Measurements from ENCODE around the gene ATOH8.
A peak's percentile ranks its signal among the peaks of the same experiment; 100 is the strongest.

Gene ATOH8

GRCh38 chr2:85823951-85824350 lies 70.2 kb downstream of the ATOH8 start:
- H3K27me3 ChIP-seq (ENCODE audit: insufficient read depth, poor library complexity, severe bottlenecking), result no peaks in the 10 kb centered on the region
- TF ChIP-seq GABPA (IDR thresholded peaks at IDR 0.05; ENCODE audit: low read depth) (no peak), CTCF (IDR thresholded peaks at IDR 0.05; ENCODE audit: insufficient read depth, low read length) (no peak), POLR2AphosphoS5 (IDR thresholded peaks at IDR 0.05; ENCODE audit: low read depth) (no peak), SPI1 (IDR thresholded peaks at IDR 0.05; ENCODE audit: borderline replicate concordance, low read depth) (no peak)
- TF ChIP-seq, protein P1, sequence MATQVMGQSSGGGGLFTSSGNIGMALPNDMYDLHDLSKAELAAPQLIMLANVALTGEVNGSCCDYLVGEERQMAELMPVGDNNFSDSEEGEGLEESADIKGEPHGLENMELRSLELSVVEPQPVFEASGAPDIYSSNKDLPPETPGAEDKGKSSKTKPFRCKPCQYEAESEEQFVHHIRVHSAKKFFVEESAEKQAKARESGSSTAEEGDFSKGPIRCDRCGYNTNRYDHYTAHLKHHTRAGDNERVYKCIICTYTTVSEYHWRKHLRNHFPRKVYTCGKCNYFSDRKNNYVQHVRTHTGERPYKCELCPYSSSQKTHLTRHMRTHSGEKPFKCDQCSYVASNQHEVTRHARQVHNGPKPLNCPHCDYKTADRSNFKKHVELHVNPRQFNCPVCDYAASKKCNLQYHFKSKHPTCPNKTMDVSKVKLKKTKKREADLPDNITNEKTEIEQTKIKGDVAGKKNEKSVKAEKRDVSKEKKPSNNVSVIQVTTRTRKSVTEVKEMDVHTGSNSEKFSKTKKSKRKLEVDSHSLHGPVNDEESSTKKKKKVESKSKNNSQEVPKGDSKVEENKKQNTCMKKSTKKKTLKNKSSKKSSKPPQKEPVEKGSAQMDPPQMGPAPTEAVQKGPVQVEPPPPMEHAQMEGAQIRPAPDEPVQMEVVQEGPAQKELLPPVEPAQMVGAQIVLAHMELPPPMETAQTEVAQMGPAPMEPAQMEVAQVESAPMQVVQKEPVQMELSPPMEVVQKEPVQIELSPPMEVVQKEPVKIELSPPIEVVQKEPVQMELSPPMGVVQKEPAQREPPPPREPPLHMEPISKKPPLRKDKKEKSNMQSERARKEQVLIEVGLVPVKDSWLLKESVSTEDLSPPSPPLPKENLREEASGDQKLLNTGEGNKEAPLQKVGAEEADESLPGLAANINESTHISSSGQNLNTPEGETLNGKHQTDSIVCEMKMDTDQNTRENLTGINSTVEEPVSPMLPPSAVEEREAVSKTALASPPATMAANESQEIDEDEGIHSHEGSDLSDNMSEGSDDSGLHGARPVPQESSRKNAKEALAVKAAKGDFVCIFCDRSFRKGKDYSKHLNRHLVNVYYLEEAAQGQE (IDR thresholded peaks at IDR 0.05; ENCODE audit: insufficient replicate concordance, low read depth), result no peak
- no peak overlapping the region for H3K27ac ChIP-seq (replicated peaks)
- DNase-seq (ENCODE audit: low read depth in 1 of 2, low spot score in 1 of 2), result no peak
- H3K4me3 ChIP-seq (replicated peaks; ENCODE audit: insufficient read depth, low read length), result no peak overlapping the region

DNA sequence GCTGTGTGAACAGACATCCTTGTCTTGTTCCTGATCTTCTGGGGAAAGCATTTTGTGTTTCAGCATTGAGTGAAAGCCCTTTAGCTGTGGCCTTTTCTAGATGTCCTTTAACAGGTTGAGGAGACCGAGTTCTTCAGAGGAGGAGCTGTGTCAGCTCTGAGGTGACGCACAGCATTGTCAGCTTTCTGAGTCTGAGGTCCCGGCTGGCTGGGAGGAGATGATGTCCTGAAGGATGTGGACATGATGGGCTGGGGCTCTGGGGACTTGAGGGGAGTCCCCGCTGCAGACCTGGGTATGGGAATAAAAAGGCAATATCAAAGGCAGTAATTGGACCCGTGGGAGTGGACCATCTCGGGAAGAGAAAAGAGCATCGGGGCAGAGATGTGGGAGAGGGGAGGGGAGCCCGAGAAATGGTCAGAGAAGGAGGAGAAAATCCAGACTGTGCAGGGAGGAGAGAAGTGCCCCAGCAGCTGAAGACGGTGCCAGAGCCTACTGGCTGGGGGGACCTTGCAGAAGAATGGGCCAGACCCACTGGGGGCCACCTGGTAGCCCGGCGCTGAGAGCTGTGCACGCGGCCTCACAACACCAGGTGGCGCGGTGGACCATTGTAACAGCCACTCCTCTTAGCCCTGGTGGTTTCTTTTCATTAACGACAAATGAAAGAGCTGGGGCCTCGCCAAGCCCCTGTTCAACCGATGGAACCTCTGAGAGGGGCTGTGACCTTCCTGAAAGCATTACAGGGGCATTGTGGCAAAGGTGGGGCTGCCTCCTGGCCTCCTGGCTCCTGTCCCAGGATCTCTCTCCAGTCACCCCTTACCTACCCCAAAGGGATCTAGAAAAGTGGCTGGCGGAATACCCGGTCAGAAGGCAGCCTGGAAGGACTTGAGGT lies 73.4 kb downstream of the ATOH8 start:
- DNase-seq (ENCODE audit: low read depth in 1 of 2, low spot score in 1 of 2), result peak in 1 of 2 experiments; percentile 61
- Histone ChIP-seq H3K27me3 (ENCODE audit: insufficient read depth, poor library complexity, severe bottlenecking) (no peaks in the 10 kb centered on the region), H3K27ac (replicated peaks) (no peak overlapping the region), H3K4me3 (replicated peaks; ENCODE audit: insufficient read depth, low read length) (no peak overlapping the region)
- TF ChIP-seq CTCF (IDR thresholded peaks at IDR 0.05; ENCODE audit: insufficient read depth, low read length), result peak; percentile 70
- TF ChIP-seq SPI1 (IDR thresholded peaks at IDR 0.05; ENCODE audit: borderline replicate concordance, low read depth), result no peak

DNA sequence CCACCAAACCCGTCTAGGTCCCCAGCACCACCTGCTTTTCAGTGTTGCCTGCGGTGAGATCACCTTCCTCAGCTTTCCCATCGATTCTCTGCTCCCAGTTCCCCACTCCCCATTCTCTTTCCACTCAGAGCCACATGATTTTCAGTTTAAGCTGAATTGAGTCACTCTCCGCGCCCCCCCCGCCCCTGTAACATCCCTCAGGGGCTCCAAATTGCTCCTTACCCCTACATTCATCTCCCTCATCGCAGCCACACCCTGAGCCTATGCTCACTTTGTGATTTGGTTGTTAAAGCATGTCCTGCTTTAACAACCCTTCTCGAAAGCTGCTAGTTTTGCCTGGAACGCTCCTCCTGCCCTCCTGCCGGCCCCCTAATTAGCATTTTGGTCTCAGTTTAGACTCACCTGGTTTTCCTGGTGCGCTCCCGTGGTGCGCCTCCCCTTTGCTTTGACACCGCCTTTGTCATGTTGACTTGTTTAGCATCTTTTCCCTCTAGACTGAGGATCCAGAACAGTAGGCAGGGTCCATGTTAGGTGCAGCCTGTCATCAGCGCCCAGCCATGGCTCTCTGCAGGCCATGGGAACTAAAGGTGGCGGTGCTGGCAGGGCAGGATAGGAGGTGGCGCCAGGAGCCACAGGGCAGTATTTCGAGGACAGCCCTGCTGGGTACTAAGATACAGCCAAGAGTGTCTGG lies 74.2 kb downstream of the ATOH8 start:
- Histone ChIP-seq H3K27ac (replicated peaks) (no peak overlapping the region), H3K4me3 (replicated peaks; ENCODE audit: insufficient read depth, low read length) (no peak overlapping the region), H3K27me3 (ENCODE audit: insufficient read depth, poor library complexity, severe bottlenecking) (no peaks in the 10 kb centered on the region)
- DNase-seq (ENCODE audit: low read depth in 1 of 2, low spot score in 1 of 2), result no peak
- no peak for TF ChIP-seq POLR2AphosphoS5 (IDR thresholded peaks at IDR 0.05; ENCODE audit: low read depth)
- TF ChIP-seq, protein P1 (IDR thresholded peaks at IDR 0.05; ENCODE audit: insufficient replicate concordance, low read depth), result no peak
- no peak for TF ChIP-seq SPI1 (IDR thresholded peaks at IDR 0.05; ENCODE audit: borderline replicate concordance, low read depth)
- no peak for TF ChIP-seq CTCF (IDR thresholded peaks at IDR 0.05; ENCODE audit: insufficient read depth, low read length)
- TF ChIP-seq GABPA (IDR thresholded peaks at IDR 0.05; ENCODE audit: low read depth), result no peak
